Lower lobe of right lung (tissue), 2 donors: ENCODE measurements around the gene RNLS. TPM values are rescaled to one million over a fixed set of nuclear protein-coding genes. Genes with fewer than 3 reads are reported as not detected.

Experiments used
- ATAC-seq, 2 donors: fragments of 200-7000 bp; cut with Tn5 transposase; one replicate each; pipeline ENCODE4 v1.9.1; 2020 to 2022; ENCODE audit warnings: mild to moderate bottlenecking in 2 of 2, moderate library complexity in 2 of 2
- DNase-seq: peaks from one replicate; pipeline ENCODE4 v3.0.0-alpha.2; 2020
- H3K27ac ChIP-seq: fragments of 200-600 bp; one replicate; pipeline ENCODE4 v1.8.0; 2022
- H3K27me3 ChIP-seq: fragments of 200-600 bp; one replicate; pipeline ENCODE4 v1.8.0; 2022; ENCODE audit warnings: low read depth
- H3K36me3 ChIP-seq: fragments of 200-600 bp; one replicate; pipeline ENCODE4 v1.8.0; 2022; ENCODE audit warnings: mild to moderate bottlenecking
- H3K4me1 ChIP-seq: fragments of 200-600 bp; one replicate; pipeline ENCODE4 v1.8.0; 2022
- H3K4me3 ChIP-seq: fragments of 200-600 bp; one replicate; pipeline ENCODE4 v1.8.0; 2022; ENCODE audit warnings: mild to moderate bottlenecking
- H3K9me3 ChIP-seq: fragments of 200-600 bp; one replicate; pipeline ENCODE4 v1.8.0; 2022
- intact Hi-C: fragments of 100-400 bp; cut with DNase I; formaldehyde crosslinking; loops from one replicate; pipeline ENCODE4 v1.11.0; 2022
- total RNA-seq: library from RNA; stranded (reverse); fragmentation: NEBNext Ultra II Directional; extraction: Animal tissue kit (Norgen Biotek cat#: 25700); gene quantifications from one replicate; pipeline ENCODE4 v1.2.1, GENCODE V29; 2021
- TF ChIP-seq, protein P1 (sequence below): fragments of 200-600 bp; IDR thresholded peaks from one replicate; pipeline ENCODE4 v1.8.0; 2022; ENCODE audit warnings: antibody characterized with exemption, mild to moderate bottlenecking
- donor health status: DM: no; HTN: yes; CAD: no; lungs with severe emphysema.

The RNLS gene
- total RNA-seq, 1 donor from 2014 or later = 9.6 TPM

- no peaks in the 10 kb centered on the region for H3K27me3 ChIP-seq
- H3K27ac ChIP-seq = no peak overlapping the region
- H3K4me1 ChIP-seq = no peaks in the 10 kb centered on the region
- DNase-seq (no peak), ATAC-seq (no peak)
- H3K36me3 ChIP-seq = no peaks in the 10 kb centered on the region
- H3K4me3 ChIP-seq = no peak overlapping the region
- TF ChIP-seq, protein P1, sequence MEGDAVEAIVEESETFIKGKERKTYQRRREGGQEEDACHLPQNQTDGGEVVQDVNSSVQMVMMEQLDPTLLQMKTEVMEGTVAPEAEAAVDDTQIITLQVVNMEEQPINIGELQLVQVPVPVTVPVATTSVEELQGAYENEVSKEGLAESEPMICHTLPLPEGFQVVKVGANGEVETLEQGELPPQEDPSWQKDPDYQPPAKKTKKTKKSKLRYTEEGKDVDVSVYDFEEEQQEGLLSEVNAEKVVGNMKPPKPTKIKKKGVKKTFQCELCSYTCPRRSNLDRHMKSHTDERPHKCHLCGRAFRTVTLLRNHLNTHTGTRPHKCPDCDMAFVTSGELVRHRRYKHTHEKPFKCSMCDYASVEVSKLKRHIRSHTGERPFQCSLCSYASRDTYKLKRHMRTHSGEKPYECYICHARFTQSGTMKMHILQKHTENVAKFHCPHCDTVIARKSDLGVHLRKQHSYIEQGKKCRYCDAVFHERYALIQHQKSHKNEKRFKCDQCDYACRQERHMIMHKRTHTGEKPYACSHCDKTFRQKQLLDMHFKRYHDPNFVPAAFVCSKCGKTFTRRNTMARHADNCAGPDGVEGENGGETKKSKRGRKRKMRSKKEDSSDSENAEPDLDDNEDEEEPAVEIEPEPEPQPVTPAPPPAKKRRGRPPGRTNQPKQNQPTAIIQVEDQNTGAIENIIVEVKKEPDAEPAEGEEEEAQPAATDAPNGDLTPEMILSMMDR = no peak
- no peaks in the 10 kb centered on the region for H3K9me3 ChIP-seq
- intact Hi-C loops = loop anchor here (10.0 kb wide), 1 partner anchor 145 kb away; no protein-coding TSS in a partner anchor
Observed at GRCh38 chr10:88409824-88410223, 173.3 kb downstream of the RNLS start.

GRCh38 chr10:88409236-88409635 is 173.9 kb downstream of the RNLS start:
- Histone ChIP-seq H3K27ac (no peak overlapping the region), H3K9me3 (no peaks in the 10 kb centered on the region), H3K4me3 (no peak overlapping the region), H3K36me3 (no peaks in the 10 kb centered on the region), H3K27me3 (no peaks in the 10 kb centered on the region), H3K4me1 (no peaks in the 10 kb centered on the region)
- DNase-seq (no peak), ATAC-seq (no peak)
- intact Hi-C loops = loop anchor here (10.0 kb wide), 1 partner anchor 146 kb away; no protein-coding TSS in a partner anchor
- TF ChIP-seq, protein P1 = no peak

DNA sequence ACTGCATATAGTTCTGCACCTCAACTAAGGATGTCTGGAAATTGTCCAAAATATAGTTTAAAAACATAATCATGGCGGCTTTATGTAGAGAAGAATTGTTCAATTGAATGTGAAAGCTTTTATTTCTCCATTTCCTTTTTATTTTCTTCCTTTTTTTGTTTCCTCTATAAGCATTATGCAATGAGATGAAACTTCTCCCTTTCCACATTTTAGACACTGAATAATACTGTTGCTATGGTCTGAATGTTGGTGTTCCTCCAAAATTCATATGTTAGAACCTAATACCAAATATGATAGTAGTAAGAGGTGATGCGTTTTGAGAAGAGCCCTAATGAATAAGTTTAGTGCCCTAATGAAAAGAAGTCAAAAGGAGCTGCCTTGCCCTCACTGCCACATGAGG is 175.0 kb downstream of the RNLS start:
- TF ChIP-seq, protein P1 = no peak
- intact Hi-C loops = loop anchor here (10.0 kb wide), 1 partner anchor 147 kb away; no protein-coding TSS in a partner anchor
- no peaks in the 10 kb centered on the region for H3K36me3 ChIP-seq
- ATAC-seq = peak in 1 of 2 donors; percentile 9
- no peak for DNase-seq
- H3K27me3 ChIP-seq = no peaks in the 10 kb centered on the region
- H3K27ac ChIP-seq = no peak overlapping the region
- H3K9me3 ChIP-seq = no peaks in the 10 kb centered on the region
- H3K4me3 ChIP-seq = no peak overlapping the region
- no peaks in the 10 kb centered on the region for H3K4me1 ChIP-seq

- Histone ChIP-seq H3K9me3 (peaks cover 3% of the 10 kb centered on the region), H3K4me1 (no peaks in the 10 kb centered on the region), H3K36me3 (no peaks in the 10 kb centered on the region), H3K27me3 (no peaks in the 10 kb centered on the region), H3K4me3 (no peak overlapping the region), H3K27ac (no peak overlapping the region)
- no peak for ATAC-seq
- intact Hi-C loops = loop anchor here (10.0 kb wide), 1 partner anchor 151 kb away; no protein-coding TSS in a partner anchor
- no peak for DNase-seq
- TF ChIP-seq, protein P1 = no peak
Observed at GRCh38 chr10:88404133-88404532, 179.0 kb downstream of the RNLS start.

DNA sequence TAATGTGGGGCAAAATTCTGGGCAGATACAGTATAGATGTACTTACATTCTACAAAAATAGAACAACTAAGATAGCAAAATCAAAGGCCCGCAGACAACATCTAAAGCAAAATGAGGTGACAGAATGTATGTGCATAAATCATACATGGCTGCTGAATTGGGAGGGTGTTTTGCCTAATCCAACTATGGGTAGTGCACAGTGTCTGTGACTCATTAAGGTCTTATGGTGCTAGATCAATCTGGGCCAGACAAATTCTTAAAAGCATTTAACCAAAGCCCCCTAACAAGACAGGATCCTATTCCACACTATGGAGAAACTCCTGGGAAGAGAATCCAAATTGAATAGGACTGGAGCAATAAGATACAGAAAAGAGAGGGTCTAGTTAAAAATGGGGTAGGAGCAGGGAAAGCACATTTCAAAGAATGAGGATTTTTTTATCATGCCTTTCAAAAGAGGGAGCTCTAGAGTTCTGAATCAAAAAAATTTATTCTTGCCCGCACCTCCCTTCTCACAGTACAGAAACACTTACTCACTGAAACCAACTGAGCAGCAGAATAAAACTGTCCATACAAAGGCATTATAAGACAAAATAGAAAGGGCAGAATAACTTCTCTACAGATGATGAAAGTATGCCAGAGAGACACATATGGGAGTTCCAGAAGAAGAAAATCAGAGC is 181.3 kb downstream of the RNLS start:
- Histone ChIP-seq H3K36me3 (no peaks in the 10 kb centered on the region), H3K27me3 (no peaks in the 10 kb centered on the region), H3K4me3 (no peak overlapping the region), H3K4me1 (no peaks in the 10 kb centered on the region), H3K9me3 (peaks cover 8% of the 10 kb centered on the region), H3K27ac (no peak overlapping the region)
- intact Hi-C loops = loop anchor here (10.0 kb wide), 1 partner anchor 153 kb away; no protein-coding TSS in a partner anchor
- TF ChIP-seq, protein P1 = peak; percentile 34
- ATAC-seq (peak in 1 of 2 donors; percentile 14), DNase-seq (no peak)
